Measurements from ENCODE around the gene CDC27.

GRCh38 chr17:47164263-47164662 is 24.8 kb downstream of the CDC27 start:
- TF ChIP-seq REST (IDR thresholded peaks at IDR 0.05; ENCODE audit: insufficient read depth in 1 of 2, low read depth in 2 of 2, low read length in 2 of 2) (no peak), POLR2AphosphoS5 (IDR thresholded peaks at IDR 0.05; ENCODE audit: low read depth, low read length) (no peak), TAF1 (IDR thresholded peaks at IDR 0.05; ENCODE audit: borderline replicate concordance, insufficient read depth, low read length) (no peak), SIN3A (IDR thresholded peaks at IDR 0.05; ENCODE audit: borderline replicate concordance, insufficient read depth, low read length) (no peak), FOXP2 (optimal IDR thresholded peaks at IDR 0.05; ENCODE audit: borderline replicate concordance, extremely low read depth, extremely low read length, insufficient read depth) (no peak)
